ENCODE data around the gene RNU5D-1.

DNA sequence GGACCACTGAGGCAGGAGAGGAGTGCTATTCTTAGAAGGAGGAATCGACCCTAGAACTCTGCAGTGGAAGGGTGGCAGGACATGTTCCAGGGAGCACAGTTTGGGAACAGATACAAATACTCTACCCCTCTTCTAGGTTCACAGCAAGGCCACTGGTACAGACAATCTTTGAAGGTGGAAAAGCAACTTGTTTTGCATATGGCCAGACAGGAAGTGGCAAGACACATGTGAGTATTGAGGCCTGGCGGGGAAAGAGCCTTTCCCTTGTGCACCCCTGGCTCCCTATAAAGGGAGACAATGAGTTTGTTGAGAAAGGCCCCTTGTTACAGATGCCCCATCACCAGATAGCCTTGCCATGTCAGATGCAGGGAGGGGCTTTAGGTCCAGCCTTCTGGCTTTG, 26.4 kb upstream of the RNU5D-1 start:
- TF ChIP-seq, protein P1, sequence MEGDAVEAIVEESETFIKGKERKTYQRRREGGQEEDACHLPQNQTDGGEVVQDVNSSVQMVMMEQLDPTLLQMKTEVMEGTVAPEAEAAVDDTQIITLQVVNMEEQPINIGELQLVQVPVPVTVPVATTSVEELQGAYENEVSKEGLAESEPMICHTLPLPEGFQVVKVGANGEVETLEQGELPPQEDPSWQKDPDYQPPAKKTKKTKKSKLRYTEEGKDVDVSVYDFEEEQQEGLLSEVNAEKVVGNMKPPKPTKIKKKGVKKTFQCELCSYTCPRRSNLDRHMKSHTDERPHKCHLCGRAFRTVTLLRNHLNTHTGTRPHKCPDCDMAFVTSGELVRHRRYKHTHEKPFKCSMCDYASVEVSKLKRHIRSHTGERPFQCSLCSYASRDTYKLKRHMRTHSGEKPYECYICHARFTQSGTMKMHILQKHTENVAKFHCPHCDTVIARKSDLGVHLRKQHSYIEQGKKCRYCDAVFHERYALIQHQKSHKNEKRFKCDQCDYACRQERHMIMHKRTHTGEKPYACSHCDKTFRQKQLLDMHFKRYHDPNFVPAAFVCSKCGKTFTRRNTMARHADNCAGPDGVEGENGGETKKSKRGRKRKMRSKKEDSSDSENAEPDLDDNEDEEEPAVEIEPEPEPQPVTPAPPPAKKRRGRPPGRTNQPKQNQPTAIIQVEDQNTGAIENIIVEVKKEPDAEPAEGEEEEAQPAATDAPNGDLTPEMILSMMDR (IDR thresholded peaks at IDR 0.05; ENCODE audit: low read length), result no peak
- TF ChIP-seq EZH2 (IDR thresholded peaks at IDR 0.05; ENCODE audit: borderline replicate concordance, low read length), result no peak

Data from OCI-LY1 (cell line).